ENCODE data around the gene KCTD2. TPM values are rescaled to one million over a fixed set of nuclear protein-coding genes. Genes with fewer than 3 reads are reported as not detected.
A peak's percentile ranks its signal among the peaks of the same experiment; 100 is the strongest.

Gene KCTD2
- total RNA-seq, 1 experiment from 2014 or later = 28.0 TPM

DNA sequence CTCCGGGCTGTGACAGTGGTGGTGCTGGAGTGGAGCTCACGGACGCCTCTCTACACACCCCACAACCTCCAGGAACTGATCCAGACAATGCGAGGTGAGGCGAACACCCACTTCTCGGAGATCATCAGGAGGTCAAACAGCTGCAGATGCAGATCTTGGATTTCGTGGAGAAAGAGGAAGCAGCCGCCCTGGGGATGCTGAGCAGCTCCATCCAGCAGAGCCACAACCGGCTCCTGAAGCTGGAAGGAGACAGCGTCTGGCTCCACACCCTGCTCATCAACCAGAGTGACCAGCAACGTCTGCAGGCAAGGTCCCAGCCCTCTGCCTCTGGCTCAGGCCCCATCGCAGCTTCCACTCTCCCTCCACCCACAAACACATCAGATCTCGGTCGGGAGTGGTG lies 27.5 kb downstream of the KCTD2 start:
- no peak for DNase-seq (ENCODE audit: extremely low read depth, low read depth)

DNA sequence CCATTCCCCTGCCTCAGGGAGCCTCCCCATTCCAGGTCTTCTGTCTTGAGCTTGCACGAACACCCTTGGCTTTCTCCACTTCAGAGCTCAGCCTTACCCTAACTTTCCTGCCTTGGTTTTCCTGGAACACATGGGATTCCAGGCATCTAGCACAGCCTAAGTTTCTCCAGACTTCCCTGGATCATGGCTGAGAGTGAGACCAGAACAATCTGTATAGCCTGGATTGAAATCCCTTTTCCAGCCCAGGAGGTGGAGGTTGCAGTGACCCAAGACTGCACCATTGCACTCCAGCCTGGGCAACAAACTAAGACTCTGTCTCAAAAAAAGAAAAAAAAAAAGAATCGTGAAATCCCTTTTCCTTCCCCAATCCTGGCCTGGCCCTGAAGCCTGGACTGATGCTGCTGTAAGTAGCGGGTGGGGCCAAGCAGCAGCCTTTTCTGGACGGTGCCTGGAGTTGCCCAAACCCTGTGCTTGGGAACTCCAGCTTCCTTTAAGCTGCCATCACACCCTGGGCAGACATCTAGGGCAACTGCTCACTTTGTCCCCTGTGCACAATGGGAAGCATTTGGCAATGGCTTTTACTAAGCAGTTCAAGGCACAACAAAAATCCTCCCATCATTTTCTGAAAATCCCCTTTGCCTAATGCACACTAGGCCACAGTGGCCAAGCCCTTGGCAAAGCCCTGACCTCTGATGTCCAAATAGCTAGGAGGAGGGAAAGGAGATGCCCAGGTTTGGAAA lies 28.7 kb downstream of the KCTD2 start:
- no peak for DNase-seq (ENCODE audit: extremely low read depth, low read depth)

DNA sequence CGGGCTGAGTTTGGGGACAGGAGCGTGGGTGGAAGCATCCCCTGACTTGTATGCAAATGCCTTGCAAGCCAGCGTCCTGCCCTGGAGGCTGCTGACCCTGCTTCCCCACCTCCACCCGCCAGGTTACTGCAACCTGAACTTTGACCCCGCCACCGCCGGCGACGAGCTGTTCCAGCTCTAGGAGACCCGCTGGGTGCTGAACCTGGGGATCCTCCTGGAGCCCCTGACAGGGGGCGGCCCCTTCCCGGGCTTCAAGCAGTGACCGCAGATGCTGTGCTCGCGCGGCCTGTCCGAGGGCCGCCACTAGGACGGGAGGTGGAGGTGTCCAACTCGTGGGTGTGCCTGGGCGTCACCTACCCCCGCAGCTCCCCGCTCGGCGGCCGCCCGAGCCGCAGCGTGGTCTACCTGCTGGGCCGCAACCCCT lies 30.1 kb downstream of the KCTD2 start:
- DNase-seq (ENCODE audit: extremely low read depth, low read depth) = no peak

DNA sequence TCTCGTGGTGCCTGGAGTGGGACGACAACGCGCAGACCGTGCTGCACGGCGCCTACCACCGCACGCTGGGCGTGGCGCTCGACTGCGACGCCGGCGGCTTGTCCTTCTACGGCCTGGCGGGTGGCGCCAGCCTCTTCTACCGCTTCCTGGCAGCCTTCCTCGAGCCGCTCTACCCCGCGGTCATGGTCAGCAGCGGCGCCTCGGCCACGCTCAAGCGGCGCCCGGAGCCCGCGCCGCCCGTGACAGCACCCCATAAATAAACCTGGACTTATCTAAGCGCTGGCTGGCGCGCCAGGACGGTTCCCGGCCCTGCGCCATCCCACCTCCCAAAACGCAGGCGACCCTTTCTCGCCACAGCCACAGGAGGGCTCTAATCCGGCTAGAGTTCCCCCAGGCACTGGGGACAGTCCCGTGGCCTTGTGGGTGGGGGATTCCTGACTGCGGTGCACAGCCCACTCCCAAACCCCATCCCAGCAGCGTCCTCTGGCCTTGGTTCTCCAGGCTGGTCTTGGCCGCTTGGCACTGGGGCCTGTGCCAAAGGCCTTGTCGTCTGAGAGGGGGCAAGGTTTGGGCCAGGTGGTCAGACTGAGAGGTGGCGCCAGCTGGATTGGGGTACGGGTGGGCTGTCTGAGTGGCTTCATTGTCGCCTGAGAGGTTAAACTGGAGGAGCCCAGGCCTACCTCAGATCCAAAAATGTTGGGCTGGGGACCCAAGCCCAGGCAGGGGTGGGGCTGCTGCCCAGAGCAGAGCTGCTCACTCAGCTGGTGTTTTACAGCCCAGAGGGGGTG lies 30.7 kb downstream of the KCTD2 start:
- DNase-seq (ENCODE audit: extremely low read depth, low read depth) = no peak

GRCh38 chr17:75078284-75079022 lies 31.4 kb downstream of the KCTD2 start:
- DNase-seq (ENCODE audit: extremely low read depth, low read depth) = no peak

DNA sequence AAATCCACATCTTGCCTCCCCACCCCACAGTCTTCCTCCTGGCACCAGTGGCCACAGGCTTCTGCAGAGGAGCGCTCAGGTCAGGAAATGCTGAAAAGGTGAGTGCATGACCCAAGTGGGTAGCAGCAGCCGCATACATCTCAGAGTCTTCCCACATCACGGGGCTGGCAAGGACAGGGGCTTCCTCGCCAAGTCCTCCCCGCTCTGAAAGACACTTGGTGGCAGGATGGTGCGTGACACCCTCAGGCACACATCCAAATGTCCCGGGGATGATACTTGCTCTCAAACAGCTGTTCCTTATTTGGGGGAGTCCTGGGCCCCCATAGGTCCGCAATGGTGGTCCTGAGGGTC lies 32.0 kb downstream of the KCTD2 start:
- no peak for DNase-seq (ENCODE audit: extremely low read depth, low read depth)

GRCh38 chr17:75081611-75082540 lies 34.9 kb downstream of the KCTD2 start:
- no peak for DNase-seq (ENCODE audit: extremely low read depth, low read depth)

DNA sequence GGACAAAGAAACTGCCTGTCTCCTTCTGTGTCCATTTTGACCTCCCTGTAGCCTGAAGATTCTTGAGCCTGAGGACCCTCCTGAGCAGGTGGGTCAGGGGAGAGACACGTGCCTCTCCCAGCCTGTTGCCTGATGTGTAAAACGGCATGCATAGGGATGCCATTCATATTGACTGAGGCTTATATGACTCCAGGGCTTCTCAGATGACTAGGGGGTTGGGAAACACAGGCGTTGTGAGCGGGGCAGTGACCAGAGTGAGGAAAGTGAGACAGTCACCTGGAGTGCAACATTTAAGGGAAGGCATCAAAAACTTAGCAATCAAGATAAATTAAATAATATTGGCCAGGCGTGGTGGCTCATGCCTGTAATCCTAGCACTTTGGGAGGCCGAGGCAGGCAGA lies 35.7 kb downstream of the KCTD2 start:
- DNase-seq (ENCODE audit: extremely low read depth, low read depth) = no peak

GRCh38 chr17:75084039-75084660 lies 37.1 kb downstream of the KCTD2 start:
- peak; percentile 97 for DNase-seq (ENCODE audit: extremely low read depth, low read depth)

GRCh38 chr17:75086496-75087181 lies 39.6 kb downstream of the KCTD2 start:
- DNase-seq (ENCODE audit: extremely low read depth, low read depth) = no peak

- DNase-seq (ENCODE audit: extremely low read depth, low read depth) = no peak
Observed at GRCh38 chr17:75087182-75087557, 40.1 kb downstream of the KCTD2 start.

GRCh38 chr17:75087558-75088453 lies 40.8 kb downstream of the KCTD2 start, which contains the start of gene SLC16A5:
Gene SLC16A5, plus strand, starts transcription at chr17:75087954. Its CDS starts 5,683 bp downstream, at chr17:75093637.
- DNase-seq (ENCODE audit: extremely low read depth, low read depth) = peak; percentile 94

- DNase-seq (ENCODE audit: extremely low read depth, low read depth) = no peak
Observed at GRCh38 chr17:75088465-75089417, 41.7 kb downstream of the KCTD2 start.

- no peak for DNase-seq (ENCODE audit: extremely low read depth, low read depth)
Observed at GRCh38 chr17:75090871-75091854, 44.1 kb downstream of the KCTD2 start.

DNA sequence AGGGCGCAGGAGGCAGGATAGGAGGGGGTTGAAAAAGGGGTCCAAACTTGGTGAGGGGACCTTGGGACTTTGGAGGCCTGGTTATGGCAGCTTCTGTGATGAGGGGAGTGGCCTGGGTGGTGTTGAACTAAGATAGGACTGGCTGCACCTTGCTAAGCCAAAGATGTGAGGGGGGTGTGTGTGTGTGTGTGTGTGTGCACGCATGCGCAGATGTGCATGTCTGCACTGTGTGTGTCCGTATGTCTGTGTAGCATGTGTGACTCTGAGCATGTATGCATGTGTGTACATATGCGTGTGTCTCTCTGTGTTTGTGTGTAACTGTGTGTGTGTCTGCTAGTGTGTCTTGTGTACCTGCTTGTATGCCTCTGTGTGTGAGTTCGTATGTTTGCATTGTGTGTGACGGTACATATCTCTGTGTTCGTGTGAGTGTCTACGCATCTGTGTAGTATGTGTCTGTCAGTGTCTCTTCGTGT lies 44.9 kb downstream of the KCTD2 start:
- no peak for DNase-seq (ENCODE audit: extremely low read depth, low read depth)
